ENCODE results near the gene IL37. TPM values are rescaled to one million over a fixed set of nuclear protein-coding genes. Genes with fewer than 3 reads are reported as not detected.

The IL37 gene
- total and polyA plus RNA-seq, 2 experiments from 2014 or later = not detected

DNA sequence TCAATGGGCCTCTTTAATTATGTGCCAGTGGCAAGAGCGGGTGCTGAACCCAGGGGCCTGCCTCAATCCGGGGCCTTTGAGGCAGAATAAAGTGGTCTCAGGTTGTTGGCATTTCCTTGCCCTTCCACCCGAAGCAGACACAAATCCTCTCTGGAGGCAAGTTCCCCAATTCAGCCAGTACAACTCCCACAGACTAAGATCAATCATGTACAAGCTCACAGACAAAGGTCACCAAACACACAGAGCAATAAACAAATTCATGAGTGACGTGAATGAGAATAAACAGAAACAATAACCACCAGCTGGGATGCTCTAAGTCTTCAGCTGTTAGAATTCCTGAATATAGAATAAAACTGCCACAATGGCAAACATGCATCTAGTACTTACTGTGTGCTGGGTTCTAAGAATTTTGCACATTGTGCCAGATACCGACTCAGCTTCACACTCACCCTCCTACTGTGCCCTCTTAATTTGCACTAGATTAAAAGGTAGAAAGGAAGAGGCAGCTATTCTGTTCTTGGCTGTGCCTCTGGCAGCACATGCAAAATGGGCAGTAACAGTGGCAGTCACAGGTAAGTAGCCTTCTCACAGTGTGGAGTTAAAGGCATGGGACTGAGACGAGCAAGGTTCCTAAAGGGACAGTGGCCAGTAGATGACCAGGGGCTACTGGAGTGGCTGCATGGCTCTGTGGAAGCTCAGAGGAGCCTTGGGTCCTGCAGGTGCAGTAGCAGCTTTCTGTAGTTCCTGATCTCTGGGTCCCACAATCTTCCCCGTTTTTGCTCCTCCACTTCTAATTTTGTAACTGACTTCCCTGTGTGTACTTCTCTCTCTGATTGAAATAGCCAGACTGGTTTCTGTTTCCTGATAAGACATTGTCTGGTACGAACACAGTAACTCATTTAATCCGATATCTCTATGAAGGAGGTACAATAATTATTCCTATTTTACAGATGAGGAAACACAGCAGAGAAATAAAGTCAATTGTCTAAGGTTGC lies 39.8 kb upstream of the IL37 start (continued):
- no peak for TF ChIP-seq CTCF (conservative IDR thresholded peaks at IDR 0.05; ENCODE audit: low read depth in 2 of 2)
- TF ChIP-seq ZNF462 (CRISPR knock-in tag; IDR thresholded peaks at IDR 0.05) = no peak

- Histone ChIP-seq H3K4me2 (no peak overlapping the region), H3K36me3 (ENCODE audit: insufficient read depth) (no peaks in the 10 kb centered on the region), H2AFZ (no peak overlapping the region), H3K4me3 (no peak overlapping the region), H3K9me2 (ENCODE audit: insufficient read depth) (no peaks in the 10 kb centered on the region), H3K79me2 (replicated peaks; ENCODE audit: insufficient read depth) (no peaks in the 10 kb centered on the region), H3K27me3 (ENCODE audit: insufficient read depth) (no peaks in the 10 kb centered on the region), H3F3A (replicated peaks; ENCODE audit: low read depth) (no peaks in the 10 kb centered on the region), H3K4me1 (ENCODE audit: insufficient read depth) (no peaks in the 10 kb centered on the region), H3K27ac (ENCODE audit: low read depth) (no peak overlapping the region), H4K20me1 (replicated peaks; ENCODE audit: insufficient read depth) (no peaks in the 10 kb centered on the region)
- Mint-ChIP-seq H3K4me1 (peaks cover 2% of the 10 kb centered on the region), H3K4me3 (no peak overlapping the region), H3K27ac (no peak overlapping the region), H3K27me3 (ENCODE audit: insufficient read depth, low read depth, poor library complexity) (no peaks in the 10 kb centered on the region), H3K9me3 (no peaks in the 10 kb centered on the region), H3K36me3 (ENCODE audit: low read depth) (no peaks in the 10 kb centered on the region)
- no peak for DNase-seq (ENCODE audit: low spot score)
- ATAC-seq = no peak
- TF ChIP-seq EZH2phosphoT487 (IDR thresholded peaks at IDR 0.05; ENCODE audit: unreplicated experiment) (no peak), CREB1 (CRISPR knock-in tag; IDR thresholded peaks at IDR 0.05; ENCODE audit: low read depth) (no peak)
- TF ChIP-seq, protein P1, sequence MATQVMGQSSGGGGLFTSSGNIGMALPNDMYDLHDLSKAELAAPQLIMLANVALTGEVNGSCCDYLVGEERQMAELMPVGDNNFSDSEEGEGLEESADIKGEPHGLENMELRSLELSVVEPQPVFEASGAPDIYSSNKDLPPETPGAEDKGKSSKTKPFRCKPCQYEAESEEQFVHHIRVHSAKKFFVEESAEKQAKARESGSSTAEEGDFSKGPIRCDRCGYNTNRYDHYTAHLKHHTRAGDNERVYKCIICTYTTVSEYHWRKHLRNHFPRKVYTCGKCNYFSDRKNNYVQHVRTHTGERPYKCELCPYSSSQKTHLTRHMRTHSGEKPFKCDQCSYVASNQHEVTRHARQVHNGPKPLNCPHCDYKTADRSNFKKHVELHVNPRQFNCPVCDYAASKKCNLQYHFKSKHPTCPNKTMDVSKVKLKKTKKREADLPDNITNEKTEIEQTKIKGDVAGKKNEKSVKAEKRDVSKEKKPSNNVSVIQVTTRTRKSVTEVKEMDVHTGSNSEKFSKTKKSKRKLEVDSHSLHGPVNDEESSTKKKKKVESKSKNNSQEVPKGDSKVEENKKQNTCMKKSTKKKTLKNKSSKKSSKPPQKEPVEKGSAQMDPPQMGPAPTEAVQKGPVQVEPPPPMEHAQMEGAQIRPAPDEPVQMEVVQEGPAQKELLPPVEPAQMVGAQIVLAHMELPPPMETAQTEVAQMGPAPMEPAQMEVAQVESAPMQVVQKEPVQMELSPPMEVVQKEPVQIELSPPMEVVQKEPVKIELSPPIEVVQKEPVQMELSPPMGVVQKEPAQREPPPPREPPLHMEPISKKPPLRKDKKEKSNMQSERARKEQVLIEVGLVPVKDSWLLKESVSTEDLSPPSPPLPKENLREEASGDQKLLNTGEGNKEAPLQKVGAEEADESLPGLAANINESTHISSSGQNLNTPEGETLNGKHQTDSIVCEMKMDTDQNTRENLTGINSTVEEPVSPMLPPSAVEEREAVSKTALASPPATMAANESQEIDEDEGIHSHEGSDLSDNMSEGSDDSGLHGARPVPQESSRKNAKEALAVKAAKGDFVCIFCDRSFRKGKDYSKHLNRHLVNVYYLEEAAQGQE (IDR thresholded peaks at IDR 0.05; ENCODE audit: unreplicated experiment) = no peak
Measured at GRCh38 chr2:112876257-112876970, 34.6 kb upstream of the IL37 start.
